Right atrium auricular region (tissue), 2 donors: ENCODE data around the gene SLC25A36. TPM values are rescaled to one million over a fixed set of nuclear protein-coding genes. Genes with fewer than 3 reads are reported as not detected.
"Not testable (repeated sequence)": the region's sequence is repeated elsewhere in the genome, so short reads cannot be mapped to it uniquely, and the experiment has no call there.

Source experiments
- DNase-seq: peaks from one replicate; pipeline ENCODE4 v3.0.0-alpha.2; 2019; ENCODE audit warnings: low spot score
- H3K27ac ChIP-seq, 2 donors: fragments of 200-600 bp; sonication (generic); 1 replicate in 1 of 2; 2 replicates in 1 of 2; pipeline ENCODE4 v1.5.1; 2016 to 2019
- H3K27me3 ChIP-seq, 2 donors: fragments of 200-600 bp; sonication (generic); one replicate each; pipeline versions ENCODE4 v1.5.1 to v1.6.0; 2017 to 2019
- H3K36me3 ChIP-seq: fragments of 200-600 bp; sonication (generic); one replicate; pipeline ENCODE4 v1.5.1; 2016
- H3K4me1 ChIP-seq, 2 donors: fragments of 200-600 bp; sonication (generic); one replicate each; pipeline versions ENCODE4 v1.5.1 to v1.6.0; 2017 to 2019
- H3K4me3 ChIP-seq, 2 donors: fragments of 200-600 bp; sonication (generic); 1 replicate in 1 of 2; 2 replicates in 1 of 2; pipeline ENCODE4 v1.5.1; 2017 to 2019; ENCODE audit warnings: mild to moderate bottlenecking in 1 of 2, moderate library complexity in 1 of 2
- H3K9me3 ChIP-seq, 2 donors: fragments of 200-600 bp; sonication (generic); one replicate each; pipeline ENCODE4 v1.5.1; 2019
- CTCF ChIP-seq, 2 donors: fragments of 200-600 bp; sonication (generic); IDR thresholded peaks; one replicate each; pipeline ENCODE4 v1.5.1; 2019; ENCODE audit warnings: antibody characterized with exemption in 2 of 2
- total RNA-seq, 2 donors: library from RNA; depleted of rRNA; stranded (reverse); fragments of >200 nt; gene quantifications; one replicate each; pipeline ENCODE4 v1.1.0, GENCODE V29; 2016

SLC25A36 gene
- total RNA-seq, 2 donors from 2014 or later = 31.0 to 78.8 TPM

GRCh38 chr3:141015481-141015880, 73.8 kb downstream of the SLC25A36 start:
- no peak for DNase-seq
- no peak overlapping the region for H3K27ac ChIP-seq
- no peaks in the 10 kb centered on the region for H3K36me3 ChIP-seq
- H3K9me3 ChIP-seq = no peaks in the 10 kb centered on the region
- peaks cover 0 to 5% of the 10 kb centered on the region in 2 donors for H3K4me1 ChIP-seq
- TF ChIP-seq CTCF (IDR thresholded peaks at IDR 0.05) = no peak
- H3K4me3 ChIP-seq = no peak overlapping the region
- no peaks in the 10 kb centered on the region for H3K27me3 ChIP-seq

- H3K9me3 ChIP-seq, H3K27ac ChIP-seq, H3K4me1 ChIP-seq, H3K27me3 ChIP-seq, H3K4me3 ChIP-seq, H3K36me3 ChIP-seq, DNase-seq: not testable (repeated sequence)
Observed at GRCh38 chr3:141017366-141018322, 76.0 kb downstream of the SLC25A36 start.

GRCh38 chr3:141019244-141019643, 77.6 kb downstream of the SLC25A36 start:
- TF ChIP-seq CTCF (IDR thresholded peaks at IDR 0.05) = no peak
- H3K9me3 ChIP-seq = no peaks in the 10 kb centered on the region
- no peaks in the 10 kb centered on the region for H3K27me3 ChIP-seq
- H3K36me3 ChIP-seq = no peaks in the 10 kb centered on the region
- no peak overlapping the region for H3K27ac ChIP-seq
- H3K4me1 ChIP-seq = no peaks in the 10 kb centered on the region
- H3K4me3 ChIP-seq = no peak overlapping the region
- DNase-seq = no peak

- Histone ChIP-seq H3K27me3 (no peaks in the 10 kb centered on the region), H3K36me3 (no peaks in the 10 kb centered on the region), H3K4me3 (no peak overlapping the region), H3K4me1 (no peaks in the 10 kb centered on the region), H3K27ac (no peak overlapping the region), H3K9me3 (no peaks in the 10 kb centered on the region)
- no peak for TF ChIP-seq CTCF (IDR thresholded peaks at IDR 0.05)
- no peak for DNase-seq
Observed at GRCh38 chr3:141020143-141020830, 78.7 kb downstream of the SLC25A36 start.

GRCh38 chr3:141021261-141021660, 79.6 kb downstream of the SLC25A36 start:
- no peaks in the 10 kb centered on the region for H3K27me3 ChIP-seq
- no peak for TF ChIP-seq CTCF (IDR thresholded peaks at IDR 0.05)
- H3K9me3 ChIP-seq = no peaks in the 10 kb centered on the region
- no peaks in the 10 kb centered on the region for H3K4me1 ChIP-seq
- no peak for DNase-seq
- no peaks in the 10 kb centered on the region for H3K36me3 ChIP-seq
- H3K27ac ChIP-seq = no peak overlapping the region
- no peak overlapping the region for H3K4me3 ChIP-seq

Other genes starting within 250 kb of the SLC25A36 start
- 1 to 10 TPM; 1.8 to 6.9 TPM for gene SPSB4, start 109.5 kb downstream of the SLC25A36 start, total RNA-seq